KMS-11 (cell line): ENCODE data around the gene OR52L1.

Experiments
- H2AFZ ChIP-seq: fragments of 200-600 bp; sonication (generic); 2 replicates; pipeline ENCODE4 v1.6.1; 2016; ENCODE audit warnings: antibody characterized with exemption, mixed run types, low read depth
- H3K27ac ChIP-seq: fragments of 200-600 bp; sonication (generic); 2 replicates; pipeline ENCODE4 v1.6.1; 2016; ENCODE audit warnings: mild to moderate bottlenecking, mixed run types
- H3K27me3 ChIP-seq: fragments of 200-600 bp; sonication (generic); 2 replicates; pipeline ENCODE4 v1.6.1; 2017; ENCODE audit warnings: mild to moderate bottlenecking, low read depth, mixed run types, moderate library complexity; ENCODE audit not compliant: insufficient read depth
- H3K36me3 ChIP-seq: fragments of 200-600 bp; sonication (generic); 2 replicates; pipeline ENCODE4 v1.6.1; 2017; ENCODE audit warnings: mild to moderate bottlenecking, mixed run types; ENCODE audit not compliant: insufficient read depth
- H3K4me1 ChIP-seq: fragments of 200-600 bp; sonication (generic); 2 replicates; pipeline ENCODE4 v1.6.1; 2016; ENCODE audit warnings: mild to moderate bottlenecking, low read depth, mixed run types; ENCODE audit not compliant: poor library complexity, severe bottlenecking
- H3K4me2 ChIP-seq: fragments of 200-600 bp; sonication (generic); 2 replicates; pipeline ENCODE4 v1.7.0; 2016; ENCODE audit warnings: mild to moderate bottlenecking, mixed run types
- H3K4me3 ChIP-seq: fragments of 200-600 bp; sonication (generic); IDR thresholded peaks from 2 replicates; pipeline ENCODE4 v1.6.1; 2017; ENCODE audit warnings: low read depth, low read length, mixed read lengths; ENCODE audit not compliant: insufficient read depth
- H3K79me2 ChIP-seq: fragments of 200-600 bp; sonication (generic); 2 replicates; pipeline ENCODE4 v1.6.1; 2016; ENCODE audit warnings: low read depth, mixed run types; ENCODE audit not compliant: insufficient read depth
- H3K9ac ChIP-seq: fragments of 200-600 bp; sonication (generic); 2 replicates; pipeline ENCODE4 v1.6.1; 2016; ENCODE audit warnings: mild to moderate bottlenecking, mixed run types
- H4K20me1 ChIP-seq: fragments of 200-600 bp; sonication (generic); 2 replicates; pipeline ENCODE4 v1.6.1; 2016; ENCODE audit warnings: mild to moderate bottlenecking, mixed run types; ENCODE audit not compliant: insufficient read depth
- TF ChIP-seq, protein P1 (sequence below): fragments of 200-600 bp; sonication (generic); conservative IDR thresholded peaks from 2 replicates; pipeline ENCODE4 v1.6.1; 2017; ENCODE audit warnings: low read depth, mild to moderate bottlenecking, antibody characterized with exemption, low read length, moderate library complexity, mixed read lengths

Gene OR52L1

DNA sequence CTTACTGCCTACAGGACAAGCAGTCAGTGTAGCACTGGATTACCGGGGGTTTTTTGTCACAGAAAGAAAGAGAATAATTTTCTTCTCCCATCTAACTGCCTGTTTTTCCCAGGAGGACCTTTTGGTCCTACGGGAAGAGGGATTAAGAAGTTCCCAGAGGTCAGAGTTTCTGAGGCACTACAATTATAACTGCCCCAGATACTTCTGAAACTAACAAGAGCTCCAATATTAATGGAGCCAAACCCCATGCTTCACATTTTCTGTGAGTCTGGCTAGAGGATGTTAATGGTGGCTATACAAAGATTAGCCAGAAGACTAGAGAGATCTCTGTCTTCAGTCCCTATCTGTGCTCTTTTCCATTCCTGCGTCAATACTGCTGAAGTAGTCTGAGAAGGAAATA lies 44.8 kb downstream of the OR52L1 start, which contains the start of gene OR56A3:
Gene OR56A3, plus strand, starts transcription at position 301 of the 400 bp plus-strand sequence. CDS start 5,096 bp downstream, outside the sequence.
- Histone ChIP-seq H2AFZ (no peak within 1 kb of the TSS), H3K9ac (no peak within 1 kb of the TSS), H3K4me1 (no peaks in the 10 kb centered on the region), H3K4me3 (no peak within 1 kb of the TSS), H3K27ac (no peak within 1 kb of the TSS), H3K27me3 (no peaks in the 10 kb centered on the region), H3K79me2 (no peaks in the 10 kb centered on the region), H3K4me2 (no peak within 1 kb of the TSS), H3K36me3 (no peaks in the 10 kb centered on the region), H4K20me1 (no peaks in the 10 kb centered on the region)
- TF ChIP-seq, protein P1, sequence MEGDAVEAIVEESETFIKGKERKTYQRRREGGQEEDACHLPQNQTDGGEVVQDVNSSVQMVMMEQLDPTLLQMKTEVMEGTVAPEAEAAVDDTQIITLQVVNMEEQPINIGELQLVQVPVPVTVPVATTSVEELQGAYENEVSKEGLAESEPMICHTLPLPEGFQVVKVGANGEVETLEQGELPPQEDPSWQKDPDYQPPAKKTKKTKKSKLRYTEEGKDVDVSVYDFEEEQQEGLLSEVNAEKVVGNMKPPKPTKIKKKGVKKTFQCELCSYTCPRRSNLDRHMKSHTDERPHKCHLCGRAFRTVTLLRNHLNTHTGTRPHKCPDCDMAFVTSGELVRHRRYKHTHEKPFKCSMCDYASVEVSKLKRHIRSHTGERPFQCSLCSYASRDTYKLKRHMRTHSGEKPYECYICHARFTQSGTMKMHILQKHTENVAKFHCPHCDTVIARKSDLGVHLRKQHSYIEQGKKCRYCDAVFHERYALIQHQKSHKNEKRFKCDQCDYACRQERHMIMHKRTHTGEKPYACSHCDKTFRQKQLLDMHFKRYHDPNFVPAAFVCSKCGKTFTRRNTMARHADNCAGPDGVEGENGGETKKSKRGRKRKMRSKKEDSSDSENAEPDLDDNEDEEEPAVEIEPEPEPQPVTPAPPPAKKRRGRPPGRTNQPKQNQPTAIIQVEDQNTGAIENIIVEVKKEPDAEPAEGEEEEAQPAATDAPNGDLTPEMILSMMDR, result no peak

DNA sequence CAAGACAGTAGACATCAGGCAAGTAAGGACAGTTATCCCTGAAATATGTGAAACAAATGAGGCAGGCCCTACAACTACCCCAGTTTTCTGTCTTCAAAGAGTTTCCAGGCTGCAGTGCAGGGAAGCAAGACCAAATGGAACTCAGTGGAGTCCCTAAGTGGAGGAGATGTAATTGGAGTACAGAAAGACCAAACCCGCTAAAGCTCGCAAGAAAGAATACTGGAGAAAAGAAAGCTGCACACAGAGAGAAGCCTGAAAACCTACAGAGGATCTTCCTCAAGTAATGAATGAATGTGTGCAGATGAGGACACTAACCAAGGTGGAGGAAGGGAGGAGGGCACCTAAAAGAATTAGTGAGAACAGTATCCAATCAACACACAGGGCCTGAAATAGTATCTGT lies 46.0 kb downstream of the OR52L1 start:
- H4K20me1 ChIP-seq, result no peaks in the 10 kb centered on the region
- H3K4me3 ChIP-seq, result no peak overlapping the region
- H3K4me2 ChIP-seq, result no peak overlapping the region
- no peaks in the 10 kb centered on the region for H3K79me2 ChIP-seq
- H3K27ac ChIP-seq, result no peak overlapping the region
- no peak overlapping the region for H3K9ac ChIP-seq
- H3K36me3 ChIP-seq, result no peaks in the 10 kb centered on the region
- H3K4me1 ChIP-seq, result no peaks in the 10 kb centered on the region
- H3K27me3 ChIP-seq, result no peaks in the 10 kb centered on the region
- H2AFZ ChIP-seq, result no peak overlapping the region
- TF ChIP-seq, protein P1, result no peak

DNA sequence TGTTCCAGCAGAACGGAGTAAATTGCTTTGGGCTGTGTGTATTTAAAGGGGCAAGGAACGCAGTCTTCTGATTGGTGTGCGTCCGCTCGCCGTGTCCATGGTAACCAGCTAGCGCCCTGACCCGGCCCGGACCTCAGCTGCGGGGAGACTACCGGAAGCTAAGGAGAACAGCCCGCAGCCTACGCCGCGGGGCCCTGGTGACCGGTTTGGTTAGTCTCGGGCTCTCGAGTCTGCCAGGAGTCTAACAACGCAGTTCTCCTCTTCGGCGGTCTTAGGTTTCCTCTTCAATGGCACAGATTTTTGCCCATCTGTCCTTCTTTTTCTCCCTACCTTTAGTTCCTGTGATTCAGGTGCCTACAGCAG lies 48.2 kb downstream of the OR52L1 start:
- no peaks in the 10 kb centered on the region for H3K36me3 ChIP-seq
- TF ChIP-seq, protein P1, result no peak
- H3K27me3 ChIP-seq, result no peaks in the 10 kb centered on the region
- H3K9ac ChIP-seq, result no peak overlapping the region
- H3K4me1 ChIP-seq, result no peaks in the 10 kb centered on the region
- no peak overlapping the region for H3K4me2 ChIP-seq
- H4K20me1 ChIP-seq, result no peaks in the 10 kb centered on the region
- no peak overlapping the region for H3K27ac ChIP-seq
- no peak overlapping the region for H2AFZ ChIP-seq
- H3K79me2 ChIP-seq, result no peaks in the 10 kb centered on the region
- H3K4me3 ChIP-seq, result no peak overlapping the region

DNA sequence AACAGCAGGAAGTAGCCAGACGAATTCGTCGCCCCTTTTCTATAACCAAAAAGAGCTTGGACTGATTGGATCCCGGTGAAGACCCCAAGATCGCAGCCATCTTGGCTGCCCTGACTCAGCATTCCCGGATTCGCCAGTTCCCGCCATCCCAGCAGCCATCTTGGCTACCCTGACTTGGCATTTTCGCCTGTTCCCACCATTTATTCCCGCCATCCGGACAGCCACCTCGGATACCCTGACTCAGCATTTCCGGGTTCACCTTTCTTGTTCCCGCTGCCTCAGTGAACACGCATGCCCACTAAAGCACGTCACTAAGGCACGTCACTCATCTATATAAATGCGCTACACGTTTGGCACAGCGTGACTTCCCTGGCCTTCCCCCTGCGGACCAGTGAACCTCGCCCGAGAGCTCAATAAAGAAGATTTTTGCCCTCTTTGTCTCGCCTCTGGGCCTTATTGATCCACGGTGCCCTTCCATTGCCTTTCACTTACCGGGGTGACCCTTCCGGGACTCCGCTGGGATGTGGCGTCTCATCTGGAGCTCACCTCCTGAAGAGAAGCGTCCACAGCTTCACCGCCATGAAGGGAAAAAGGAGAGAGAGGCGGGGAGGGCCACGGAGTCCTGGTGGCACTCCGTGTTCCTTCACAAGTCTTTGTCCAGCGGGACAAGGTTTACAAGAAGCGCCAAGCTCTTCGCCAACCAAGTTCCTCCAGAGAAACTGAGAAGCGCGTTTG lies 48.8 kb downstream of the OR52L1 start:
- Histone ChIP-seq H3K4me1 (no peaks in the 10 kb centered on the region), H3K27me3 (no peaks in the 10 kb centered on the region), H2AFZ (no peak overlapping the region), H3K4me2 (no peak overlapping the region), H3K36me3 (no peaks in the 10 kb centered on the region), H3K79me2 (no peaks in the 10 kb centered on the region), H3K4me3 (no peak overlapping the region), H3K9ac (no peak overlapping the region), H4K20me1 (no peaks in the 10 kb centered on the region), H3K27ac (no peak overlapping the region)
- TF ChIP-seq, protein P1, result no peak
